ENCODE data around the gene SYT1. TPM values are rescaled to one million over a fixed set of nuclear protein-coding genes. Genes with fewer than 3 reads are reported as not detected.

SYT1 gene
- total RNA-seq, 2 experiments from 2014 or later: not detected

DNA sequence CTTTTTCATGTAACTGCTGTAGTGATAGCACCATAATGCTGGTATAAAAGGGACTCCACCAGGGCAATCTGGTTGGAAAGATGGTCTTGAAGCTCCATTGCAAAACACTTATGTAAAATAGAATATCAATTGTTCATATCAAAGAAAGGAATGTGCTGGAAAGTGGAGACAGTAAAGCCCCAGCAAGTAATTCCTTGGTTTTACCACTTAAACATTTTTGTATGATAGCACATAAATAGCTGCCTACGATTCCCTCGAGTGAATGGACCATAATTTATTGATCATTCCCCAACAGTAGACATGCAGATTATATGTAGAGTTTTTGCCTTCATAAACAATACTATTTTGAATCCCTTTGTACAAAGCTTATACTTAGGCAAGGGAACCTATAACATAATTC, 550.7 kb downstream of the SYT1 start:
- Histone ChIP-seq H3K9me2 (ENCODE audit: insufficient read depth, low read length) (no peaks in the 10 kb centered on the region), H3K4me2 (ENCODE audit: low read length) (no peak overlapping the region), H3K4me3 (ENCODE audit: low read depth, low read length, poor library complexity, severe bottlenecking) (no peak overlapping the region), H3K79me2 (ENCODE audit: insufficient read depth, low read depth, low read length) (no peaks in the 10 kb centered on the region), H3K36me3 (ENCODE audit: insufficient read depth, low read length) (no peaks in the 10 kb centered on the region), H3K9me3 (ENCODE audit: low read length) (no peaks in the 10 kb centered on the region; the same call in 1 of the 2 replicates), H3K4me1 (ENCODE audit: insufficient read depth, low read length, poor library complexity, severe bottlenecking) (no peaks in the 10 kb centered on the region), H3K27ac (ENCODE audit: low read depth, low read length, poor library complexity, severe bottlenecking) (no peak overlapping the region), H2AFZ (ENCODE audit: low read length) (peak overlapping the region; percentile 58; the same call in 1 of the 2 replicates), H4K20me1 (ENCODE audit: insufficient read depth, low read length) (no peaks in the 10 kb centered on the region)
- TF ChIP-seq, protein P1, sequence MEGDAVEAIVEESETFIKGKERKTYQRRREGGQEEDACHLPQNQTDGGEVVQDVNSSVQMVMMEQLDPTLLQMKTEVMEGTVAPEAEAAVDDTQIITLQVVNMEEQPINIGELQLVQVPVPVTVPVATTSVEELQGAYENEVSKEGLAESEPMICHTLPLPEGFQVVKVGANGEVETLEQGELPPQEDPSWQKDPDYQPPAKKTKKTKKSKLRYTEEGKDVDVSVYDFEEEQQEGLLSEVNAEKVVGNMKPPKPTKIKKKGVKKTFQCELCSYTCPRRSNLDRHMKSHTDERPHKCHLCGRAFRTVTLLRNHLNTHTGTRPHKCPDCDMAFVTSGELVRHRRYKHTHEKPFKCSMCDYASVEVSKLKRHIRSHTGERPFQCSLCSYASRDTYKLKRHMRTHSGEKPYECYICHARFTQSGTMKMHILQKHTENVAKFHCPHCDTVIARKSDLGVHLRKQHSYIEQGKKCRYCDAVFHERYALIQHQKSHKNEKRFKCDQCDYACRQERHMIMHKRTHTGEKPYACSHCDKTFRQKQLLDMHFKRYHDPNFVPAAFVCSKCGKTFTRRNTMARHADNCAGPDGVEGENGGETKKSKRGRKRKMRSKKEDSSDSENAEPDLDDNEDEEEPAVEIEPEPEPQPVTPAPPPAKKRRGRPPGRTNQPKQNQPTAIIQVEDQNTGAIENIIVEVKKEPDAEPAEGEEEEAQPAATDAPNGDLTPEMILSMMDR (conservative IDR thresholded peaks at IDR 0.05; ENCODE audit: low read length): no peak
- no peak for TF ChIP-seq EZH2phosphoT487 (IDR thresholded peaks at IDR 0.05; ENCODE audit: borderline replicate concordance, low read depth, low read length)
- CTCF ChIA-PET (ENCODE audit: unreplicated experiment): no interaction called here
- no TSS peak for BruUV-seq (replicated peaks)
- POLR2A ChIA-PET: interaction anchor here (0.6 to 0.8 kb wide), 2 partner anchors 10 to 285 kb away, joined by 3 to 4 read pairs; no protein-coding TSS in a partner anchor
- DNase-seq (ENCODE audit: low spot score): no peak
- intact Hi-C loops (cut with micrococcal nuclease; ENCODE audit: unreplicated experiment): no loop called here

DNA sequence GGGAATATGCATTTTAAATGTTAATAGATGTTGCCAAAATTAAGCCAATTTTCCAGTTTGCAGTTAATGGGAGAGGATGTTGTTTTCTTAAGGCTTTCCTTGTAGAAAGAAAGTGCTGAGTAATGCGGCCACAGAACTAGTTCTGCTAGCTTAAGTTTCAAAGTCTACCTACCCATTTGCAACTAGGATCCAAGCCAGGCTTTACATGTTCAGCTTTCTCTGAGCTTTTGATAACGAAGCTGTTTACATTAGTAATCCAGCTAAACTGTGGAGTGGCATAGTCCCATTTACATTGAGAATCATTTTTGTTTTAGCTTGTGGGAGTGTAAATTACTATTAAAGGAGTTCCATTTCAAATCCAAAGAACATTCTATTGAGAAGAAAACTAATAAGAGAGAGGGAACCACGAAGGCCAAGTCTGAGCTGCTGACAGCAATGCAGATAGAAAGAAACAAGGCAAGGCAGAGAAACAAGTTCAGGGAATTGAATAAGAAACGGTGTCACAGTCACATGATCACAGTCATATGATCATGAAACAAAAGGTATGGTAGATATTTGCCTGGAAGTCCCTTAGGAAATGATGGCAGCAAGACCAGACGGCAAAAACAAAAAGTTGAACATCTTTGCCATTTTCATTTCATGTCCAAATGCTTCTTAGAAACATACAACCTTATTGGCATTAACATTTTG, 551.3 kb downstream of the SYT1 start:
- TF ChIP-seq, protein P1 (conservative IDR thresholded peaks at IDR 0.05; ENCODE audit: low read length): no peak
- no peak for TF ChIP-seq EZH2phosphoT487 (IDR thresholded peaks at IDR 0.05; ENCODE audit: borderline replicate concordance, low read depth, low read length)
- Histone ChIP-seq H3K9me3 (ENCODE audit: low read length) (no peaks in the 10 kb centered on the region; the same call in 1 of the 2 replicates), H2AFZ (ENCODE audit: low read length) (peak overlapping the region; percentile 58), H3K27ac (ENCODE audit: low read depth, low read length, poor library complexity, severe bottlenecking) (no peak overlapping the region), H3K36me3 (ENCODE audit: insufficient read depth, low read length) (no peaks in the 10 kb centered on the region), H3K4me2 (ENCODE audit: low read length) (no peak overlapping the region), H3K9me2 (ENCODE audit: insufficient read depth, low read length) (no peaks in the 10 kb centered on the region), H3K4me1 (ENCODE audit: insufficient read depth, low read length, poor library complexity, severe bottlenecking) (no peaks in the 10 kb centered on the region), H4K20me1 (ENCODE audit: insufficient read depth, low read length) (no peaks in the 10 kb centered on the region), H3K4me3 (ENCODE audit: low read depth, low read length, poor library complexity, severe bottlenecking) (no peak overlapping the region), H3K79me2 (ENCODE audit: insufficient read depth, low read depth, low read length) (no peaks in the 10 kb centered on the region)
- ChIA-PET POLR2A (interaction anchor here (0.5 to 0.8 kb wide), 4 partner anchors 10 to 950 kb away, joined by 3 to 4 read pairs (median 3); no protein-coding TSS in a partner anchor), CTCF (ENCODE audit: unreplicated experiment) (no interaction called here)
- DNase-seq (ENCODE audit: low spot score): no peak
- BruUV-seq (replicated peaks): no TSS peak
- intact Hi-C loops (cut with micrococcal nuclease; ENCODE audit: unreplicated experiment): no loop called here

DNA sequence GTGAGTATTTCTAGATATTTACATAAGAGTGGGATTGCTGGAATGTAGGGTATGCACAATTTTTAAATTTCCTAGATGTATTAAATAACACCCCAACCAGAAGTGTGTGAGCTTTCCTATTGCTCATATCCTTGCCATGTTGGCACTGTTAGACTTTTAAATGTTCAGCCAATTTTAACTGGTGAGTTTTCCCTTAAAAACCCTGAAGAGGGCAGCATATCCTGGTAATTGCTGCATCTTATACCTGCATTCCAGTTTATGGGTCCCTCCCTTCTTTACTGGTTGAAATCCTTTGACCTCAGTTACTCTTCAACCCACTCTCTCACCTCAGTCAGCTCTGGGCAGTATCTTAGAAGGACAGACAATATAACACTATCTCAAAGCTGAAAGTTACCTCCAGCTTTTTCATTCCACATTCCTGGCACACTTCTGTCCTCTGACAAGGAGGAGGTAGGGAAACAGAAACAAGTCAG, 555.6 kb downstream of the SYT1 start:
- H3K36me3 ChIP-seq (ENCODE audit: insufficient read depth, low read length): no peaks in the 10 kb centered on the region
- no TSS peak for BruUV-seq (replicated peaks)
- H3K27ac ChIP-seq (ENCODE audit: low read depth, low read length, poor library complexity, severe bottlenecking): no peak overlapping the region
- no peak overlapping the region for H2AFZ ChIP-seq (ENCODE audit: low read length)
- H3K4me3 ChIP-seq (ENCODE audit: low read depth, low read length, poor library complexity, severe bottlenecking): no peak overlapping the region
- peak; percentile 14 for DNase-seq (ENCODE audit: low spot score)
- no peaks in the 10 kb centered on the region; the same call in 1 of the 2 replicates for H3K9me3 ChIP-seq (ENCODE audit: low read length)
- H3K4me1 ChIP-seq (ENCODE audit: insufficient read depth, low read length, poor library complexity, severe bottlenecking): no peaks in the 10 kb centered on the region
- ChIA-PET CTCF (ENCODE audit: unreplicated experiment) (no interaction called here), POLR2A (interaction anchor here (0.6 kb wide), 1 partner anchor 563 kb away, joined by 3 read pairs; no protein-coding TSS in a partner anchor)
- H3K79me2 ChIP-seq (ENCODE audit: insufficient read depth, low read depth, low read length): no peaks in the 10 kb centered on the region
- H4K20me1 ChIP-seq (ENCODE audit: insufficient read depth, low read length): no peaks in the 10 kb centered on the region; the same call in 1 of the 2 replicates
- no peaks in the 10 kb centered on the region for H3K9me2 ChIP-seq (ENCODE audit: insufficient read depth, low read length)
- intact Hi-C loops (cut with micrococcal nuclease; ENCODE audit: unreplicated experiment): loop anchor here (1.0 kb wide), 1 partner anchor 318 kb away; no protein-coding TSS in a partner anchor
- H3K4me2 ChIP-seq (ENCODE audit: low read length): no peak overlapping the region
- no peak for TF ChIP-seq EZH2phosphoT487 (IDR thresholded peaks at IDR 0.05; ENCODE audit: borderline replicate concordance, low read depth, low read length)
- TF ChIP-seq, protein P1 (conservative IDR thresholded peaks at IDR 0.05; ENCODE audit: low read length): peak; percentile 73

Measured in OCI-LY7 (cell line).